SK-N-SH (cell line): ENCODE results near the gene MPC1. TPM values are rescaled to one million over a fixed set of nuclear protein-coding genes. Genes with fewer than 3 reads are reported as not detected.
"Not testable (repeated sequence)": the region's sequence is repeated elsewhere in the genome, so short reads cannot be mapped to it uniquely, and the experiment has no call there.

ENCODE experiments used
- CTCF ChIA-PET: fragments of 300-600, 350-600 bp; formaldehyde crosslinking; extraction: SDS; loops from one replicate; lab custom pipeline; 2021; lab: Yijun Ruan, JAX
- POLR2A ChIA-PET: fragments of 350-600 bp; sonication (Branson Sonifier 250); formaldehyde crosslinking; extraction: SDS; loops from one replicate; lab custom pipeline; 2020; ENCODE audit warnings: antibody characterized with exemption, inconsistent platforms; lab: Yijun Ruan, JAX
- DNase-seq: peaks from one replicate; pipeline ENCODE4 v3.0.0; 2012
- H2AFZ ChIP-seq: fragments of 200-600 bp; sonication (generic); 2 replicates; pipeline ENCODE4 v1.8.1; 2016; ENCODE audit warnings: antibody characterized with exemption, mild to moderate bottlenecking, low read depth
- H3F3A ChIP-seq: fragments of 200-600 bp; sonication (generic); replicated peaks from 2 replicates; pipeline ENCODE3; 2016; ENCODE audit warnings: antibody characterized with exemption, mild to moderate bottlenecking; ENCODE audit not compliant: insufficient read depth
- H3K27ac ChIP-seq, 2 experiments: fragments of 200-500 bp in 1 of 2; fragments of 200-600 bp in 1 of 2; sonication (Bioruptor generic) in 1 of 2; sonication (generic), shearing (Covaris generic) in 1 of 2; 2 replicates each; pipeline versions ENCODE4 v1.5.1 to v1.6.1; 2014 to 2016; ENCODE audit warnings: low read depth in 2 of 2, inconsistent platforms in 1 of 2, low read length in 1 of 2, mild to moderate bottlenecking in 1 of 2, mixed read lengths in 1 of 2
- H3K27me3 ChIP-seq: fragments of 200-600 bp; sonication (generic), shearing (Covaris generic); 2 replicates; pipeline ENCODE4 v1.6.1; 2016; ENCODE audit warnings: mixed run types; ENCODE audit not compliant: insufficient read depth
- H3K36me3 ChIP-seq, 2 experiments: fragments of 200-500 bp in 1 of 2; fragments of 200-600 bp in 1 of 2; sonication (Bioruptor generic) in 1 of 2; sonication (generic) in 1 of 2; replicated peaks in 1 of 2; 2 replicates each; pipeline versions ENCODE3 to v1.5.1; 2014 to 2016; ENCODE audit warnings: low read length in 1 of 2, mild to moderate bottlenecking in 1 of 2; ENCODE audit not compliant: insufficient read depth in 2 of 2, control insufficient read depth in 1 of 2
- H3K4me1 ChIP-seq, 2 experiments: fragments of 200-500 bp in 1 of 2; fragments of 200-600 bp in 1 of 2; sonication (Bioruptor generic) in 1 of 2; sonication (generic), shearing (Covaris generic) in 1 of 2; 2 replicates each; pipeline versions ENCODE4 v1.5.1 to v1.6.1; 2014 to 2016; ENCODE audit warnings: low read depth in 1 of 2, low read length in 1 of 2, mixed run types in 1 of 2; ENCODE audit not compliant: insufficient read depth in 2 of 2, control insufficient read depth in 1 of 2
- H3K4me2 ChIP-seq: fragments of 200-600 bp; sonication (generic), shearing (Covaris generic); 2 replicates; pipeline ENCODE4 v1.6.1; 2017; ENCODE audit warnings: mixed run types
- H3K4me3 ChIP-seq, 2 experiments: fragments of 200-500 bp in 1 of 2; fragments of 200-600 bp in 1 of 2; sonication (Bioruptor generic) in 1 of 2; sonication (generic), shearing (Covaris generic) in 1 of 2; 2 replicates each; pipeline versions ENCODE4 v1.5.1 to v1.8.1; 2014 to 2016; ENCODE audit warnings: low read depth in 2 of 2, inconsistent platforms in 1 of 2, low read length in 1 of 2, mild to moderate bottlenecking in 1 of 2, mixed read lengths in 1 of 2, moderate library complexity in 1 of 2
- H3K79me2 ChIP-seq: fragments of 200-600 bp; sonication (generic); 2 replicates; pipeline ENCODE4 v1.8.1; 2017; ENCODE audit warnings: mild to moderate bottlenecking; ENCODE audit not compliant: insufficient read depth
- H3K9ac ChIP-seq: fragments of 200-600 bp; sonication (generic); 2 replicates; pipeline ENCODE4 v1.6.1; 2017; ENCODE audit warnings: mixed run types
- H3K9me2 ChIP-seq: fragments of 200-600 bp; sonication (generic); 2 replicates; pipeline ENCODE4 v1.6.1; 2017; ENCODE audit warnings: mixed run types
- H3K9me3 ChIP-seq: fragments of 200-600 bp; sonication (generic); 2 replicates; pipeline ENCODE4 v1.6.1; 2017; ENCODE audit warnings: mixed run types, mild to moderate bottlenecking, moderate library complexity
- H4K20me1 ChIP-seq: fragments of 200-600 bp; sonication (generic); 2 replicates; pipeline ENCODE4 v1.6.1; 2017; ENCODE audit warnings: mild to moderate bottlenecking, mixed run types; ENCODE audit not compliant: insufficient read depth
- CHD2 ChIP-seq: fragments of 150-350 bp; IDR thresholded peaks from 2 replicates; pipeline ENCODE4 v1.6.1; 2018; ENCODE audit warnings: low read length; ENCODE audit not compliant: partially characterized antibody
- EZH2phosphoT487 ChIP-seq: fragments of 200-600 bp; sonication (generic); IDR thresholded peaks from 2 replicates; pipeline ENCODE4 v1.6.1; 2017; ENCODE audit warnings: low read depth, mixed run types, mild to moderate bottlenecking, antibody characterized with exemption, moderate library complexity, borderline replicate concordance
- FOSL2 ChIP-seq: IDR thresholded peaks from 2 replicates; pipeline ENCODE4 v1.4.0; 2012; ENCODE audit warnings: low read depth, mild to moderate bottlenecking, moderate library complexity, borderline replicate concordance
- FOXM1 ChIP-seq: IDR thresholded peaks from 2 replicates; pipeline ENCODE4 v1.4.0; 2012; ENCODE audit warnings: low read depth, mild to moderate bottlenecking
- JUND ChIP-seq: IDR thresholded peaks from 2 replicates; pipeline ENCODE4 v1.4.0; 2012
- MEF2A ChIP-seq: IDR thresholded peaks from 2 replicates; pipeline ENCODE4 v1.4.0; 2012; ENCODE audit warnings: low read depth, borderline replicate concordance
- MXI1 ChIP-seq: IDR thresholded peaks from 2 replicates; pipeline ENCODE4 v1.6.1; 2012; ENCODE audit warnings: mild to moderate bottlenecking, low read depth, low read length, improper control_type of control experiment
- NFIC ChIP-seq: IDR thresholded peaks from 2 replicates; pipeline ENCODE4 v1.4.0; 2012; ENCODE audit warnings: borderline replicate concordance
- RAD21 ChIP-seq: IDR thresholded peaks from 2 replicates; pipeline ENCODE4 v1.6.1; 2012; ENCODE audit warnings: mild to moderate bottlenecking, low read length
- RCOR1 ChIP-seq: fragments of 150-350 bp; IDR thresholded peaks from 2 replicates; pipeline ENCODE4 v1.6.1; 2017; ENCODE audit warnings: antibody characterized with exemption, low read length
- RXRA ChIP-seq: IDR thresholded peaks from 2 replicates; pipeline ENCODE4 v1.4.0; 2012; ENCODE audit warnings: low read depth, mild to moderate bottlenecking, borderline replicate concordance
- SIN3A ChIP-seq: IDR thresholded peaks from 2 replicates; pipeline ENCODE4 v1.6.1; 2012; ENCODE audit warnings: low read depth, mild to moderate bottlenecking, low read length, moderate library complexity, borderline replicate concordance
- WGBS: methylation state at CpG from one replicate; pipeline ENCODE4 v1.1.6; 2017; ENCODE audit warnings: low lambda C conversion rate; 5-methylcytosine and 5-hydroxymethylcytosine counted together
- polyA plus RNA-seq, 3 experiments: library from polyadenylated mRNA; depleted of rRNA; stranded (reverse); fragments of >200 nt; gene quantifications; 2 replicates each; pipeline ENCODE4 v1.2.3, GENCODE V29; 2012
- TF ChIP-seq, protein P1 (sequence below): fragments of 200-600 bp; sonication (generic); IDR thresholded peaks from 2 replicates; pipeline ENCODE4 v1.6.1; 2017; ENCODE audit warnings: antibody characterized with exemption, mild to moderate bottlenecking, moderate library complexity
- TF ChIP-seq, protein P2 (sequence below): IDR thresholded peaks from 2 replicates; pipeline ENCODE4; 2012
- TF ChIP-seq, protein P3 (sequence below): IDR thresholded peaks from 2 replicates; pipeline ENCODE4 v1.4.0; 2012; ENCODE audit warnings: low read depth
- TF ChIP-seq, protein P4 (sequence below): fragments of 150-350 bp; IDR thresholded peaks from 2 replicates; pipeline ENCODE4 v1.6.1; 2016; ENCODE audit warnings: mild to moderate bottlenecking, low read depth, low read length
- TF ChIP-seq, protein P5 (sequence below): IDR thresholded peaks from 2 replicates; pipeline ENCODE4 v1.6.1; 2012; ENCODE audit warnings: mild to moderate bottlenecking, low read depth, low read length, moderate library complexity

MPC1 gene
- polyA plus RNA-seq, 1 of the 3 experiments (the other 2 are of a cell fraction), result 13.6 TPM

DNA sequence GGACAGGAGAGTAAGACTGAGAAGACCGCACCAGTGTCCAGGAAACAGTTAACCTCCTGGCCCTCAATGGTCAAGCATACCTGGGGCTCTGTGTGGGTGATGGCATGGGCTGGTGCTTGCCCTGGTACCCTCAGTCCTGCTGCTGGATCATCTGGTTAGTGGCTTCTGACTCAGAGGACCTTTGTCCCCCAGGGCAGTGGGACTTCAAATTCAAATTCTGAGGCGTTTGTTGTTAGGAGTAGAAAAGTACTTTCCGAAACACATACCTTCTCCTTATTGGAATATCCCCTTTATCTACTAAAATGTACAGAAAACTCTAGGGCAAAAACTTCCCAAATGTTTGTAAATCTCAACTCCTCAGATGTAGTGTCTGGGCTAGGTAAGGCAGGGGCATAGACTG, 36.3 kb downstream of the MPC1 start:
- H3K79me2 ChIP-seq, result peaks cover 14% of the 10 kb centered on the region
- H3K9me2 ChIP-seq, result no peaks in the 10 kb centered on the region
- H3K4me3 ChIP-seq, result no peak overlapping the region
- no peak overlapping the region for H3K9ac ChIP-seq
- H4K20me1 ChIP-seq, result no peaks in the 10 kb centered on the region; the same call in 1 of the 2 replicates
- H3K27ac ChIP-seq, result no peak overlapping the region
- no peak overlapping the region for H2AFZ ChIP-seq
- ChIA-PET CTCF (no interaction called here), POLR2A (no interaction called here)
- no peaks in the 10 kb centered on the region for H3K36me3 ChIP-seq
- H3K9me3 ChIP-seq, result no peaks in the 10 kb centered on the region
- no peak overlapping the region for H3K4me2 ChIP-seq
- peaks cover under 1 to 4% of the 10 kb centered on the region in 2 experiments; a peak in 2 of 4 replicates for H3K4me1 ChIP-seq
- DNase-seq, result no peak
- no peaks in the 10 kb centered on the region for H3K27me3 ChIP-seq
- WGBS, result 80% methylated on average over 3 of the region's 3 CpGs
- TF ChIP-seq, protein P1, sequence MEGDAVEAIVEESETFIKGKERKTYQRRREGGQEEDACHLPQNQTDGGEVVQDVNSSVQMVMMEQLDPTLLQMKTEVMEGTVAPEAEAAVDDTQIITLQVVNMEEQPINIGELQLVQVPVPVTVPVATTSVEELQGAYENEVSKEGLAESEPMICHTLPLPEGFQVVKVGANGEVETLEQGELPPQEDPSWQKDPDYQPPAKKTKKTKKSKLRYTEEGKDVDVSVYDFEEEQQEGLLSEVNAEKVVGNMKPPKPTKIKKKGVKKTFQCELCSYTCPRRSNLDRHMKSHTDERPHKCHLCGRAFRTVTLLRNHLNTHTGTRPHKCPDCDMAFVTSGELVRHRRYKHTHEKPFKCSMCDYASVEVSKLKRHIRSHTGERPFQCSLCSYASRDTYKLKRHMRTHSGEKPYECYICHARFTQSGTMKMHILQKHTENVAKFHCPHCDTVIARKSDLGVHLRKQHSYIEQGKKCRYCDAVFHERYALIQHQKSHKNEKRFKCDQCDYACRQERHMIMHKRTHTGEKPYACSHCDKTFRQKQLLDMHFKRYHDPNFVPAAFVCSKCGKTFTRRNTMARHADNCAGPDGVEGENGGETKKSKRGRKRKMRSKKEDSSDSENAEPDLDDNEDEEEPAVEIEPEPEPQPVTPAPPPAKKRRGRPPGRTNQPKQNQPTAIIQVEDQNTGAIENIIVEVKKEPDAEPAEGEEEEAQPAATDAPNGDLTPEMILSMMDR, result no peak
- no peak for TF ChIP-seq MEF2A
- no peak for TF ChIP-seq RCOR1
- TF ChIP-seq MXI1, result no peak
- TF ChIP-seq RXRA, result no peak
- TF ChIP-seq CHD2, result no peak
- TF ChIP-seq JUND, result no peak
- TF ChIP-seq NFIC, result no peak
- TF ChIP-seq, protein P2, sequence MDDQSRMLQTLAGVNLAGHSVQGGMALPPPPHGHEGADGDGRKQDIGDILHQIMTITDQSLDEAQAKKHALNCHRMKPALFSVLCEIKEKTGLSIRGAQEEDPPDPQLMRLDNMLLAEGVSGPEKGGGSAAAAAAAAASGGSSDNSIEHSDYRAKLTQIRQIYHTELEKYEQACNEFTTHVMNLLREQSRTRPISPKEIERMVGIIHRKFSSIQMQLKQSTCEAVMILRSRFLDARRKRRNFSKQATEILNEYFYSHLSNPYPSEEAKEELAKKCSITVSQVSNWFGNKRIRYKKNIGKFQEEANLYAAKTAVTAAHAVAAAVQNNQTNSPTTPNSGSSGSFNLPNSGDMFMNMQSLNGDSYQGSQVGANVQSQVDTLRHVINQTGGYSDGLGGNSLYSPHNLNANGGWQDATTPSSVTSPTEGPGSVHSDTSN, result no peak
- TF ChIP-seq, protein P3, sequence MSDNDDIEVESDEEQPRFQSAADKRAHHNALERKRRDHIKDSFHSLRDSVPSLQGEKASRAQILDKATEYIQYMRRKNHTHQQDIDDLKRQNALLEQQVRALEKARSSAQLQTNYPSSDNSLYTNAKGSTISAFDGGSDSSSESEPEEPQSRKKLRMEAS, result no peak
- TF ChIP-seq RAD21, result no peak
- no peak for TF ChIP-seq SIN3A
- TF ChIP-seq FOSL2, result no peak
- no peak for TF ChIP-seq EZH2phosphoT487
- TF ChIP-seq FOXM1, result no peak
- TF ChIP-seq, protein P4, sequence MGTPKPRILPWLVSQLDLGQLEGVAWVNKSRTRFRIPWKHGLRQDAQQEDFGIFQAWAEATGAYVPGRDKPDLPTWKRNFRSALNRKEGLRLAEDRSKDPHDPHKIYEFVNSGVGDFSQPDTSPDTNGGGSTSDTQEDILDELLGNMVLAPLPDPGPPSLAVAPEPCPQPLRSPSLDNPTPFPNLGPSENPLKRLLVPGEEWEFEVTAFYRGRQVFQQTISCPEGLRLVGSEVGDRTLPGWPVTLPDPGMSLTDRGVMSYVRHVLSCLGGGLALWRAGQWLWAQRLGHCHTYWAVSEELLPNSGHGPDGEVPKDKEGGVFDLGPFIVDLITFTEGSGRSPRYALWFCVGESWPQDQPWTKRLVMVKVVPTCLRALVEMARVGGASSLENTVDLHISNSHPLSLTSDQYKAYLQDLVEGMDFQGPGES, result no peak
- TF ChIP-seq, protein P5, sequence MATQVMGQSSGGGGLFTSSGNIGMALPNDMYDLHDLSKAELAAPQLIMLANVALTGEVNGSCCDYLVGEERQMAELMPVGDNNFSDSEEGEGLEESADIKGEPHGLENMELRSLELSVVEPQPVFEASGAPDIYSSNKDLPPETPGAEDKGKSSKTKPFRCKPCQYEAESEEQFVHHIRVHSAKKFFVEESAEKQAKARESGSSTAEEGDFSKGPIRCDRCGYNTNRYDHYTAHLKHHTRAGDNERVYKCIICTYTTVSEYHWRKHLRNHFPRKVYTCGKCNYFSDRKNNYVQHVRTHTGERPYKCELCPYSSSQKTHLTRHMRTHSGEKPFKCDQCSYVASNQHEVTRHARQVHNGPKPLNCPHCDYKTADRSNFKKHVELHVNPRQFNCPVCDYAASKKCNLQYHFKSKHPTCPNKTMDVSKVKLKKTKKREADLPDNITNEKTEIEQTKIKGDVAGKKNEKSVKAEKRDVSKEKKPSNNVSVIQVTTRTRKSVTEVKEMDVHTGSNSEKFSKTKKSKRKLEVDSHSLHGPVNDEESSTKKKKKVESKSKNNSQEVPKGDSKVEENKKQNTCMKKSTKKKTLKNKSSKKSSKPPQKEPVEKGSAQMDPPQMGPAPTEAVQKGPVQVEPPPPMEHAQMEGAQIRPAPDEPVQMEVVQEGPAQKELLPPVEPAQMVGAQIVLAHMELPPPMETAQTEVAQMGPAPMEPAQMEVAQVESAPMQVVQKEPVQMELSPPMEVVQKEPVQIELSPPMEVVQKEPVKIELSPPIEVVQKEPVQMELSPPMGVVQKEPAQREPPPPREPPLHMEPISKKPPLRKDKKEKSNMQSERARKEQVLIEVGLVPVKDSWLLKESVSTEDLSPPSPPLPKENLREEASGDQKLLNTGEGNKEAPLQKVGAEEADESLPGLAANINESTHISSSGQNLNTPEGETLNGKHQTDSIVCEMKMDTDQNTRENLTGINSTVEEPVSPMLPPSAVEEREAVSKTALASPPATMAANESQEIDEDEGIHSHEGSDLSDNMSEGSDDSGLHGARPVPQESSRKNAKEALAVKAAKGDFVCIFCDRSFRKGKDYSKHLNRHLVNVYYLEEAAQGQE, result no peak
- H3F3A ChIP-seq, result no peaks in the 10 kb centered on the region

DNA sequence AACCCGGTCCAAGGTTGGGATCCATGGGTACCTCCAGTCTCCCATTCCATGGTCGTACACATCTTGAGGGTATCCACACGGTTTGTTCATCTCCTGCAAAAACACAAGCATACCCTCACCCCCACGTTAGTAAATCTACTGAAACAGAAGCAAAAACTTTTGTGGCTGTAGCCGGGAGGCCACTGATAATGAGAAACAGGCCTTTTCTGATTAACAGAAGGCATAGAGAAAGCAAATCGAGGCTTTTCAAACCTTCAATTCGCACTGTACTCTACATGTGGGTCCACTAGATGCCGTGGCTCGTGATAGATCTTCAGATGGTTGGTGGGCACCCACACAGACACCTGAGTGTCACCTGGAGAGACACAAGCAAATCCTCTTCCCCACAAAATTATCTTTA, 37.1 kb downstream of the MPC1 start:
- H4K20me1 ChIP-seq, DNase-seq, H3K4me3 ChIP-seq, CTCF ChIA-PET, H3K27ac ChIP-seq, H3F3A ChIP-seq, H3K27me3 ChIP-seq, H3K9me3 ChIP-seq, H3K4me1 ChIP-seq, H3K4me2 ChIP-seq, H3K9ac ChIP-seq, POLR2A ChIA-PET, H3K36me3 ChIP-seq, H3K9me2 ChIP-seq, H2AFZ ChIP-seq: not testable (repeated sequence)
- peaks cover 21% of the 10 kb centered on the region for H3K79me2 ChIP-seq
- WGBS, result 57% methylated on average over 9 of the region's 9 CpGs
